Brain microvascular endothelial cell (primary cell): ENCODE results near the gene REEP3.
A peak's percentile ranks its signal among the peaks of the same experiment; 100 is the strongest.

Experiments
- DNase-seq: peaks from one replicate; pipeline ENCODE4 v3.0.0-alpha.2; 2020
- H3K27ac ChIP-seq: fragments of 250-450 bp; sonication (Bioruptor Pico); 2 replicates; pipeline ENCODE4 v1.5.1; 2020; ENCODE audit warnings: mild to moderate bottlenecking, moderate library complexity
- H3K27me3 ChIP-seq: fragments of 250-450 bp; sonication (Bioruptor Pico); replicated peaks from 2 replicates; pipeline ENCODE4 v1.5.1; 2020; ENCODE audit warnings: mild to moderate bottlenecking
- H3K36me3 ChIP-seq: fragments of 250-450 bp; sonication (Bioruptor Pico); replicated peaks from 2 replicates; pipeline ENCODE4 v1.5.1; 2020; ENCODE audit warnings: mild to moderate bottlenecking
- H3K4me3 ChIP-seq: 2 replicates; pipeline ENCODE4 v1.5.1; 2011; ENCODE audit warnings: low read depth, mild to moderate bottlenecking, control low read depth, low read length, moderate library complexity
- in situ Hi-C: cut with HindIII; loops from 2 replicates; pipeline ENCODE4 v1.10.0; 2017; ENCODE audit warnings: low sequenced_read_pairs, low pct_ligation_motif_present
- TF ChIP-seq, protein P1 (sequence below): IDR thresholded peaks from 2 replicates; pipeline ENCODE4 v1.5.1; 2011; ENCODE audit warnings: low read depth, mild to moderate bottlenecking, moderate library complexity, low read length, control low read depth, inconsistent platforms; ENCODE audit errors: missing control alignments

The REEP3 gene

GRCh38 chr10:63629363-63630084, 108.3 kb downstream of the REEP3 start:
- H3K27me3 ChIP-seq = no peaks in the 10 kb centered on the region
- TF ChIP-seq, protein P1, sequence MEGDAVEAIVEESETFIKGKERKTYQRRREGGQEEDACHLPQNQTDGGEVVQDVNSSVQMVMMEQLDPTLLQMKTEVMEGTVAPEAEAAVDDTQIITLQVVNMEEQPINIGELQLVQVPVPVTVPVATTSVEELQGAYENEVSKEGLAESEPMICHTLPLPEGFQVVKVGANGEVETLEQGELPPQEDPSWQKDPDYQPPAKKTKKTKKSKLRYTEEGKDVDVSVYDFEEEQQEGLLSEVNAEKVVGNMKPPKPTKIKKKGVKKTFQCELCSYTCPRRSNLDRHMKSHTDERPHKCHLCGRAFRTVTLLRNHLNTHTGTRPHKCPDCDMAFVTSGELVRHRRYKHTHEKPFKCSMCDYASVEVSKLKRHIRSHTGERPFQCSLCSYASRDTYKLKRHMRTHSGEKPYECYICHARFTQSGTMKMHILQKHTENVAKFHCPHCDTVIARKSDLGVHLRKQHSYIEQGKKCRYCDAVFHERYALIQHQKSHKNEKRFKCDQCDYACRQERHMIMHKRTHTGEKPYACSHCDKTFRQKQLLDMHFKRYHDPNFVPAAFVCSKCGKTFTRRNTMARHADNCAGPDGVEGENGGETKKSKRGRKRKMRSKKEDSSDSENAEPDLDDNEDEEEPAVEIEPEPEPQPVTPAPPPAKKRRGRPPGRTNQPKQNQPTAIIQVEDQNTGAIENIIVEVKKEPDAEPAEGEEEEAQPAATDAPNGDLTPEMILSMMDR = peak; percentile 96
- DNase-seq = peak; percentile 99
- peak overlapping the region; percentile 99 for H3K27ac ChIP-seq
- no peaks in the 10 kb centered on the region for H3K36me3 ChIP-seq
- in situ Hi-C loops = loop anchor here (10.0 kb wide), 1 partner anchor 465 kb away; no protein-coding TSS in a partner anchor
- peak overlapping the region; percentile 63 for H3K4me3 ChIP-seq

- DNase-seq = peak; percentile 91
- H3K36me3 ChIP-seq = no peaks in the 10 kb centered on the region
- H3K27me3 ChIP-seq = no peaks in the 10 kb centered on the region
- TF ChIP-seq, protein P1 = no peak
- H3K27ac ChIP-seq = peak overlapping the region; percentile 99
- H3K4me3 ChIP-seq = peak overlapping the region; percentile 63
- in situ Hi-C loops = loop anchor here (10.0 kb wide), 1 partner anchor 466 kb away; no protein-coding TSS in a partner anchor
Observed at GRCh38 chr10:63630085-63630930, 109.1 kb downstream of the REEP3 start.

- H3K27ac ChIP-seq = peak overlapping the region; percentile 99
- H3K36me3 ChIP-seq = no peaks in the 10 kb centered on the region
- no peaks in the 10 kb centered on the region for H3K27me3 ChIP-seq
- in situ Hi-C loops = loop anchor here (10.0 kb wide), 1 partner anchor 466 kb away; no protein-coding TSS in a partner anchor
- H3K4me3 ChIP-seq = peak overlapping the region; percentile 63
- peak; percentile 87 for DNase-seq
- TF ChIP-seq, protein P1 = no peak
Observed at GRCh38 chr10:63630931-63631680, 109.9 kb downstream of the REEP3 start.

- Histone ChIP-seq H3K4me3 (no peak overlapping the region), H3K36me3 (no peaks in the 10 kb centered on the region), H3K27me3 (no peaks in the 10 kb centered on the region), H3K27ac (no peak overlapping the region)
- TF ChIP-seq, protein P1 = no peak
- in situ Hi-C loops = loop anchor here (10.0 kb wide), 1 partner anchor 467 kb away; no protein-coding TSS in a partner anchor
- no peak for DNase-seq
Observed at GRCh38 chr10:63631991-63632390, 110.8 kb downstream of the REEP3 start.

GRCh38 chr10:63633677-63634487, 112.7 kb downstream of the REEP3 start:
- TF ChIP-seq, protein P1 = peak; percentile 71
- Histone ChIP-seq H3K27me3 (no peaks in the 10 kb centered on the region), H3K36me3 (no peaks in the 10 kb centered on the region), H3K4me3 (no peak overlapping the region), H3K27ac (no peak overlapping the region)
- in situ Hi-C loops = loop anchor here (10.0 kb wide), 1 partner anchor 469 kb away; no protein-coding TSS in a partner anchor
- peak; percentile 40 for DNase-seq
